ENCODE measurements around the gene ZNF593OS.

DNA sequence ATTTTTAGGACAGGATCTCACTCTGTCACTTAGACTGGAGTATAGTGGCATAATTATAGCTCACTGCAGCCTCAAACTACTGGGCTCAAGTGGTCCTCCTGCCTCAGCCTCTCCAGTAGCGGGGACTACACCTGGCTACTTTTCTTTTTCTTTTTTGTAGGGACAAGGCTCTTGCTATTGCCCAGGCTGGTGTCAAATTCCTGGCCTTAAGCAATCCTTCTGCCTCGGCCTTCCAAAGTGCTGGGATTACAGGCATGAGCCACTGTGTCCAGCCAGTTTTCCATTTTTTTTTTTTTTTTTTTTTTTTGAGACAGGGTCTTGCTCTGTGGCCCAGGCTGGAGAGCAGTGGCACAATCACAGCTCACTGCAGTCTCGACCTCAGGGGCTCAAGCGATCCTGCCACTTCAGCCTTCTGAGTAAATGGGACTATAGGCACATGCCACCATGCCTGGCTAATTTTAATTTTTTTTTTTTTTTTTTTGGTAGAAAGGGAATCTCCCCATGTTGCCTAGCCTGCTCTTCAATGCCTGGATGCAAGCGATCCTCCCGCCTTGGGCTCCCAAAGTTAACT, 41.8 kb upstream of the ZNF593OS start:
- TF ChIP-seq, protein P1, sequence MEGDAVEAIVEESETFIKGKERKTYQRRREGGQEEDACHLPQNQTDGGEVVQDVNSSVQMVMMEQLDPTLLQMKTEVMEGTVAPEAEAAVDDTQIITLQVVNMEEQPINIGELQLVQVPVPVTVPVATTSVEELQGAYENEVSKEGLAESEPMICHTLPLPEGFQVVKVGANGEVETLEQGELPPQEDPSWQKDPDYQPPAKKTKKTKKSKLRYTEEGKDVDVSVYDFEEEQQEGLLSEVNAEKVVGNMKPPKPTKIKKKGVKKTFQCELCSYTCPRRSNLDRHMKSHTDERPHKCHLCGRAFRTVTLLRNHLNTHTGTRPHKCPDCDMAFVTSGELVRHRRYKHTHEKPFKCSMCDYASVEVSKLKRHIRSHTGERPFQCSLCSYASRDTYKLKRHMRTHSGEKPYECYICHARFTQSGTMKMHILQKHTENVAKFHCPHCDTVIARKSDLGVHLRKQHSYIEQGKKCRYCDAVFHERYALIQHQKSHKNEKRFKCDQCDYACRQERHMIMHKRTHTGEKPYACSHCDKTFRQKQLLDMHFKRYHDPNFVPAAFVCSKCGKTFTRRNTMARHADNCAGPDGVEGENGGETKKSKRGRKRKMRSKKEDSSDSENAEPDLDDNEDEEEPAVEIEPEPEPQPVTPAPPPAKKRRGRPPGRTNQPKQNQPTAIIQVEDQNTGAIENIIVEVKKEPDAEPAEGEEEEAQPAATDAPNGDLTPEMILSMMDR (IDR thresholded peaks at IDR 0.05), result no peak
- TF ChIP-seq POLR2AphosphoS5 (IDR thresholded peaks at IDR 0.05), result no peak

All from gastroesophageal sphincter (tissue), 3 donors.